ENCODE data around the gene KREMEN1.

The KREMEN1 gene

GRCh38 chr22:29049655-29050263 is 23.1 kb upstream of the KREMEN1 start:
- DNase-seq = no peak

GRCh38 chr22:29050457-29050856 is 22.4 kb upstream of the KREMEN1 start:
- no peak for DNase-seq

GRCh38 chr22:29053048-29053702 is 19.7 kb upstream of the KREMEN1 start:
- DNase-seq = no peak

- DNase-seq = no peak
Observed at GRCh38 chr22:29054251-29054767, 18.5 kb upstream of the KREMEN1 start.

- no peak for DNase-seq
Observed at GRCh38 chr22:29055192-29055830, 17.5 kb upstream of the KREMEN1 start.

GRCh38 chr22:29056472-29056871 is 16.4 kb upstream of the KREMEN1 start:
- no peak for DNase-seq

GRCh38 chr22:29060251-29060869 is 12.5 kb upstream of the KREMEN1 start:
- no peak for DNase-seq

- DNase-seq = no peak
Observed at GRCh38 chr22:29060931-29061330, 11.9 kb upstream of the KREMEN1 start.

GRCh38 chr22:29061773-29062172 is 11.1 kb upstream of the KREMEN1 start, which contains the start of gene C22orf31:
C22orf31 (minus strand) TSS chr22:29061831; CDS start chr22:29061792, 39 bp downstream.
- DNase-seq = no peak

- no peak for DNase-seq
Observed at GRCh38 chr22:29062286-29062821, 10.5 kb upstream of the KREMEN1 start.

GRCh38 chr22:29065468-29066190 is 7.2 kb upstream of the KREMEN1 start:
- no peak for DNase-seq

- no peak for DNase-seq
Observed at GRCh38 chr22:29069463-29069862, 3.4 kb upstream of the KREMEN1 start.

GRCh38 chr22:29070490-29070889 is 2.3 kb upstream of the KREMEN1 start:
- DNase-seq = no peak

- no peak for DNase-seq
Observed at GRCh38 chr22:29071261-29072045, 1.4 kb upstream of the KREMEN1 start.

- no peak for DNase-seq
Observed at GRCh38 chr22:29072193-29072978, 449 bp upstream of the KREMEN1 start.

GRCh38 chr22:29073618-29074275 is 912 bp downstream of the KREMEN1 start:
- no peak for DNase-seq

GRCh38 chr22:29074276-29074772 is 1.5 kb downstream of the KREMEN1 start:
- no peak for DNase-seq

GRCh38 chr22:29078036-29078868 is 5.4 kb downstream of the KREMEN1 start:
- DNase-seq = no peak

GRCh38 chr22:29078869-29079207 is 6.0 kb downstream of the KREMEN1 start:
- no peak for DNase-seq
